ENCODE data around the gene SORCS2. TPM values are rescaled to one million over a fixed set of nuclear protein-coding genes. Genes with fewer than 3 reads are reported as not detected.

SORCS2 gene
- total and polyA plus RNA-seq, 2 of the 8 experiments (the other 6 are each of a cell fraction or from before 2014, with no cell fraction given): 0.36 to 1.8 TPM

DNA sequence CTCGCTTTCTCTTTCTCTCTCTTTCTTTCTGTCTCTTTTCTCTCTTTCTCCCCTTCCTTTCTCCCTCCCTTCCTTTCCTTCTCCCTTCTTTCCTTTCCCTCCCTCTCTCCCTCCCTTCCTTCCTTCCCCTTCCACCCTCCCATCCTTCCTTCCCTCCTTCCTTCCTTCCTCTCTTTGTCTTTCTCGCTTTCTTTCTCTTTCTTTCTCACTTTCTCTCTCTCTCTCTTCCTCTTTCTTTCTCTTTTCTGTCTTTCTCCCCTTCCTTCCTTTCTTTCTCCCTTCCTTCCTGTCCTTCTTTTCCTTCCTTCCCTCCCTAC is 2.1 kb upstream of the SORCS2 start:
- Histone ChIP-seq H3K4me3 (ENCODE audit: extremely low read depth in 1 of 4, insufficient read depth in 2 of 4, low read depth in 3 of 4, low read length in 4 of 4) (no peak overlapping the region), H2BK120ac (replicated peaks; ENCODE audit: low read depth, low read length) (no peak overlapping the region), H2BK15ac (ENCODE audit: low read length) (no peak overlapping the region), H3K4me1 (replicated peaks in 1 of 4; ENCODE audit: control insufficient read depth in 3 of 4, insufficient read depth in 4 of 4, low read length in 3 of 4) (peaks cover 0 to 8% (median 5%) of the 10 kb centered on the region in 4 experiments; a peak in 4 of 7 replicates), H3K79me1 (ENCODE audit: low read depth, low read length) (no peaks in the 10 kb centered on the region), H4K8ac (ENCODE audit: extremely low read depth, insufficient read depth, low read length) (no peak overlapping the region), H3K27me3 (replicated peaks in 1 of 4; ENCODE audit: control insufficient read depth in 3 of 4, extremely low read depth in 1 of 4, insufficient read depth in 3 of 4, low read length in 3 of 4) (peaks cover 10 to 48% (median 32%) of the 10 kb centered on the region in 4 experiments), H3K36me3 (ENCODE audit: control insufficient read depth in 2 of 4, insufficient read depth in 4 of 4, low read length in 3 of 4) (no peaks in the 10 kb centered on the region), H3K23ac (ENCODE audit: insufficient read length) (no peak overlapping the region), H2AFZ (ENCODE audit: low read length) (no peak overlapping the region), H3K56ac (replicated peaks; ENCODE audit: insufficient read length, low read depth, low read length) (no peak overlapping the region), H3K4me2 (ENCODE audit: insufficient read depth in 1 of 2, low read depth in 2 of 2, low read length in 2 of 2) (no peak overlapping the region), H3K9me3 (ENCODE audit: insufficient read depth in 2 of 2, low read depth in 1 of 2, low read length in 1 of 2) (no peaks in the 10 kb centered on the region), H2BK20ac (ENCODE audit: low read length) (no peak overlapping the region), H3K9ac (replicated peaks in 1 of 4; ENCODE audit: extremely low read depth in 1 of 4, low read depth in 3 of 4, low read length in 3 of 4) (no peak overlapping the region), H4K91ac (replicated peaks; ENCODE audit: insufficient read length, low read length) (no peak overlapping the region), H2AK5ac (ENCODE audit: low read depth, low read length) (no peak overlapping the region), H2BK12ac (ENCODE audit: low read depth, low read length) (no peak overlapping the region), H3K14ac (ENCODE audit: insufficient read length) (no peak overlapping the region), H3K23me2 (ENCODE audit: low read depth, low read length) (peaks cover 8% of the 10 kb centered on the region; the same call in 1 of the 2 replicates), H3K4ac (replicated peaks; ENCODE audit: insufficient read length, low read depth, low read length) (no peak overlapping the region), H2BK5ac (ENCODE audit: low read depth, low read length) (no peak overlapping the region), H3K18ac (ENCODE audit: extremely low read depth, low read length) (no peak overlapping the region), H3K27ac (ENCODE audit: low read depth, low read length) (no peak overlapping the region), H4K5ac (ENCODE audit: insufficient read length, low read depth, low read length) (no peak overlapping the region), H4K20me1 (replicated peaks in 1 of 2; ENCODE audit: control insufficient read depth in 1 of 2, insufficient read depth in 2 of 2, low read length in 2 of 2) (peaks cover 0 to 8% of the 10 kb centered on the region in 2 experiments), H3K79me2 (ENCODE audit: control insufficient read depth in 1 of 2, insufficient read depth in 2 of 2, low read length in 2 of 2) (no peaks in the 10 kb centered on the region)
- 75% methylated on average over 2 of the region's 2 CpGs; no CpG with 5 or more reads in 1 of the 2 experiments for WGBS, 2 experiments (ENCODE audit: extremely low coverage in 1 of 2, insufficient coverage in 1 of 2, insufficient read length in 1 of 2, insufficient replicate concordance in 2 of 2, low coverage in 1 of 2, low lambda C conversion rate in 2 of 2, missing lambda C conversion rate in 1 of 2)
- CTCF ChIA-PET (ENCODE audit: partially characterized antibody): interaction anchor here (0.7 to 4.3 kb wide), 11 partner anchors 18 to 325 kb away, joined by 3 to 17 read pairs (median 5); no protein-coding TSS in a partner anchor
- TF ChIP-seq TBP (IDR thresholded peaks at IDR 0.05; ENCODE audit: low read depth, low read length) (no peak), E2F6 (IDR thresholded peaks at IDR 0.05) (no peak), NANOG (IDR thresholded peaks at IDR 0.05; ENCODE audit: insufficient read depth, low read depth, low read length, poor library complexity, severe bottlenecking) (no peak), SP4 (IDR thresholded peaks at IDR 0.05; ENCODE audit: low read length) (no peak), HDAC6 (IDR thresholded peaks at IDR 0.05; ENCODE audit: low read depth, low read length) (no peak)
- FAIRE-seq: no peak
- no peak for DNase-seq (ENCODE audit: low read depth in 1 of 2, low spot score in 2 of 2)
- POLR2A ChIA-PET (ENCODE audit: partially characterized antibody): no interaction called here
